Esophagus muscularis mucosa (tissue), 4 donors: ENCODE data around the gene TFPI. TPM values are rescaled to one million over a fixed set of nuclear protein-coding genes. Genes with fewer than 3 reads are reported as not detected.

Source experiments
- DNase-seq: peaks from one replicate; pipeline ENCODE4 v3.0.0-alpha.2; 2017; ENCODE audit errors: extremely low spot score
- H3K27ac ChIP-seq, 4 donors: fragments of 200-600 bp; sonication (generic); replicated peaks in 1 of 4; 1 replicate in 3 of 4; 2 replicates in 1 of 4; pipeline ENCODE4 v1.5.1; 2016 to 2019; ENCODE audit warnings: mild to moderate bottlenecking in 1 of 4
- H3K27me3 ChIP-seq, 4 donors: fragments of 200-600 bp; sonication (generic); one replicate each; pipeline versions ENCODE4 v1.5.1 to v1.6.0; 2016 to 2019
- H3K36me3 ChIP-seq, 4 donors: fragments of 200-600 bp; sonication (generic); one replicate each; pipeline ENCODE4 v1.5.1; 2016 to 2019
- H3K4me1 ChIP-seq, 4 donors: fragments of 200-600 bp; sonication (generic); one replicate each; pipeline ENCODE4 v1.5.1; 2016 to 2019
- H3K4me3 ChIP-seq, 4 donors: fragments of 200-600 bp; sonication (generic); 1 replicate in 2 of 4; 2 replicates in 2 of 4; pipeline ENCODE4 v1.5.1; 2016 to 2019; ENCODE audit warnings: mild to moderate bottlenecking in 4 of 4, moderate library complexity in 1 of 4
- H3K9me3 ChIP-seq, 4 donors: fragments of 200-600 bp; sonication (generic); 1 replicate in 3 of 4; 2 replicates in 1 of 4; pipeline ENCODE4 v1.5.1; 2016 to 2019
- EP300 ChIP-seq: sonication (generic); formaldehyde crosslinking; IDR thresholded peaks from one replicate; pipeline ENCODE4 v1.6.1; 2017; ENCODE audit warnings: antibody characterized with exemption
- POLR2A ChIP-seq: fragments of 450-650 bp; IDR thresholded peaks from one replicate; pipeline ENCODE4 v1.6.1; 2017; ENCODE audit warnings: antibody characterized with exemption, moderate library complexity, mild to moderate bottlenecking, low read depth
- POLR2AphosphoS5 ChIP-seq, 2 donors: sonication (generic); formaldehyde crosslinking; IDR thresholded peaks; one replicate each; pipeline ENCODE4 v1.6.1; 2017; ENCODE audit warnings: antibody characterized with exemption in 2 of 2
- WGBS: methylation state at CpG from one replicate; pipeline ENCODE4 v1.1.5; 2018; 5-methylcytosine and 5-hydroxymethylcytosine counted together
- intact Hi-C: fragments of 100-400 bp; cut with DNase I; formaldehyde crosslinking; loops from one replicate; pipeline ENCODE4 v1.15.1; 2023
- total RNA-seq, 4 donors: library from RNA; depleted of rRNA; stranded (reverse); fragments of >200 nt; gene quantifications; one replicate each; pipeline versions ENCODE4 v1.1.0 to v1.2.1, GENCODE V29; 2016
- TF ChIP-seq, protein P1 (sequence below), 3 experiments: fragments of 200-600 bp in 2 of 3; fragments of 450-650 bp in 1 of 3; sonication (generic) in 2 of 3; IDR thresholded peaks; one replicate each; pipeline ENCODE4 v1.5.1; 2017 to 2019; ENCODE audit warnings: antibody characterized with exemption in 3 of 3, mild to moderate bottlenecking in 2 of 3, moderate library complexity in 1 of 3

TFPI gene
- total RNA-seq, 4 donors from 2014 or later = 57.3 to 93.1 (median 68.2) TPM

DNA sequence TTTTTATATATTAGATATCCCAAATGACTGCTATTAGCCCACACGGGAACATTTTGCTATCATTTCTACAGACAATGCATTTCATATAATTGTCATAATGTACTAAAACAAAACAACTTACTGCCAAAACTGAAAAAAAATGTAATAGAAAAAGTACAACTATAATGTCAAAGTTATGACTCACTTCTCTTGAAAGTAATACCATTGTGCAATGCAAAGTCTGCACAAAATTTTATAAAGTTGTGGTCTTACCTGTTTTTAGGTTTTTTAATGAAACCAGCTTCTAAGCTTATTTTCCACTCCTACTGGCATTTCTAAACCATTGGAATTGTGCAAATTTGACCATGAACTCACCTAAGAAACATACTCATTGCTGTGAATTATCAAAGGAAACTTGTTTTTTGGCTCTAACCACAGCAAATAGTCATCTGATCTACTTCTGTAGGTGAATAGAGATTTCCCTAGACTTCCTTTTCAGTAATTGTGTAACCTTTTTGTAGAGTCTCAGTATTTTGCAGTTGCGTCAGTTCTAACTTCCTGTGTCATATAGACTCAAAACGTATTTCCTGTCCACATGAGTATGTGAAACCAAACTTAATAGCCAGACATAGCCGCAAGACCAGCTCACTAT lies 31.9 kb upstream of the TFPI start:
- intact Hi-C loops = no loop called here
- WGBS = 74% methylated on average over 4 of the region's 4 CpGs

DNA sequence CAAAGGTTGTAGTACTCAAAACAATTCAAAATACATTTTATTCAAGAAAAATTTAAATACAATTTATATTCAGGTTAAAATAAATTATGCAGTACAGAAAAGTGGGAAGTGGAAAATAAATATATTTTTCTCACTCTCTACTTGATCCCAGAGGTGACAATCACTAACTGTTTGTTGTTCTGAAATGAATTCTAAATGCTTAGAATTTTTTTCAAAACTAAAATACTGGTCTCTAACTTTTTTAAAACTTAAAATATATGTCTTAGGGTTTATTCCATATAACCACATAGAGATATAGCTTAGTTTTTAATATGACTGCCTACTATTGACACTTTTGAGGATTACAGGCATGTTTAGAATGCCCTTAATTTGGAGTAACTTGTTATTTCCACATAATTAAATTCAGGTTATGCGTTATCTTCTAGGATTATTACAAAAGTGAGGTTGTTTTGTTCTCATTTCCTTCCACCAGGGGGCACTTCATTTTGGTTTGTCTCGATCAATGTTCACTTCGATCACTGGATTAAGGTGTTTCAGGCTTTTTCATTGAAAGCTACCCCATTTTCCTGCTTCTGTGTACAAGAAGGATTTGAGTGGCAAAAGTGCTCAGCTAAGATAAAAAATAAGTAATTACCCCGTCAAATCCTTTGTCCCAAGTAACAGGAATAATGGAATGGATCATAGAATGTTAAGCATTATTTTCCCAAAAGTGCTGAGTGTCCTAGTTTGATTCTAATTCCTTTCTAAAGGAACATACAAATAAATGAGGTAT lies 27.1 kb upstream of the TFPI start:
- intact Hi-C loops = loop anchor here (2.0 kb wide), 1 partner anchor 81 kb away; no protein-coding TSS in a partner anchor
- peak overlapping the region; percentile 14 to 43 (median 27) for H3K4me3 ChIP-seq
- no peak overlapping the region for H3K27ac ChIP-seq
- no peaks in the 10 kb centered on the region for H3K27me3 ChIP-seq
- DNase-seq = no peak
- no peaks in the 10 kb centered on the region for H3K9me3 ChIP-seq
- H3K4me1 ChIP-seq = peaks cover 6 to 11% (median 8%) of the 10 kb centered on the region in 4 donors
- TF ChIP-seq, protein P1, sequence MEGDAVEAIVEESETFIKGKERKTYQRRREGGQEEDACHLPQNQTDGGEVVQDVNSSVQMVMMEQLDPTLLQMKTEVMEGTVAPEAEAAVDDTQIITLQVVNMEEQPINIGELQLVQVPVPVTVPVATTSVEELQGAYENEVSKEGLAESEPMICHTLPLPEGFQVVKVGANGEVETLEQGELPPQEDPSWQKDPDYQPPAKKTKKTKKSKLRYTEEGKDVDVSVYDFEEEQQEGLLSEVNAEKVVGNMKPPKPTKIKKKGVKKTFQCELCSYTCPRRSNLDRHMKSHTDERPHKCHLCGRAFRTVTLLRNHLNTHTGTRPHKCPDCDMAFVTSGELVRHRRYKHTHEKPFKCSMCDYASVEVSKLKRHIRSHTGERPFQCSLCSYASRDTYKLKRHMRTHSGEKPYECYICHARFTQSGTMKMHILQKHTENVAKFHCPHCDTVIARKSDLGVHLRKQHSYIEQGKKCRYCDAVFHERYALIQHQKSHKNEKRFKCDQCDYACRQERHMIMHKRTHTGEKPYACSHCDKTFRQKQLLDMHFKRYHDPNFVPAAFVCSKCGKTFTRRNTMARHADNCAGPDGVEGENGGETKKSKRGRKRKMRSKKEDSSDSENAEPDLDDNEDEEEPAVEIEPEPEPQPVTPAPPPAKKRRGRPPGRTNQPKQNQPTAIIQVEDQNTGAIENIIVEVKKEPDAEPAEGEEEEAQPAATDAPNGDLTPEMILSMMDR (IDR thresholded peaks at IDR 0.05) = peak; percentile 45 to 69 (median 58)
- TF ChIP-seq EP300 = no peak
- no peaks in the 10 kb centered on the region for H3K36me3 ChIP-seq
- 4% methylated on average over 4 of the region's 4 CpGs for WGBS

More for the DNA sequence above, 31.9 kb upstream of the TFPI start:
- no peaks in the 10 kb centered on the region for H3K27me3 ChIP-seq
- no peak for DNase-seq
- no peaks in the 10 kb centered on the region for H3K9me3 ChIP-seq
- no peaks in the 10 kb centered on the region for H3K36me3 ChIP-seq
- H3K4me3 ChIP-seq = no peak overlapping the region
- H3K27ac ChIP-seq = no peak overlapping the region
- H3K4me1 ChIP-seq = peaks cover 4 to 6% (median 5%) of the 10 kb centered on the region in 4 donors
- TF ChIP-seq, protein P1 (IDR thresholded peaks at IDR 0.05) = no peak
- TF ChIP-seq POLR2AphosphoS5 (IDR thresholded peaks at IDR 0.05) (no peak), POLR2A (no peak), EP300 (no peak)

DNA sequence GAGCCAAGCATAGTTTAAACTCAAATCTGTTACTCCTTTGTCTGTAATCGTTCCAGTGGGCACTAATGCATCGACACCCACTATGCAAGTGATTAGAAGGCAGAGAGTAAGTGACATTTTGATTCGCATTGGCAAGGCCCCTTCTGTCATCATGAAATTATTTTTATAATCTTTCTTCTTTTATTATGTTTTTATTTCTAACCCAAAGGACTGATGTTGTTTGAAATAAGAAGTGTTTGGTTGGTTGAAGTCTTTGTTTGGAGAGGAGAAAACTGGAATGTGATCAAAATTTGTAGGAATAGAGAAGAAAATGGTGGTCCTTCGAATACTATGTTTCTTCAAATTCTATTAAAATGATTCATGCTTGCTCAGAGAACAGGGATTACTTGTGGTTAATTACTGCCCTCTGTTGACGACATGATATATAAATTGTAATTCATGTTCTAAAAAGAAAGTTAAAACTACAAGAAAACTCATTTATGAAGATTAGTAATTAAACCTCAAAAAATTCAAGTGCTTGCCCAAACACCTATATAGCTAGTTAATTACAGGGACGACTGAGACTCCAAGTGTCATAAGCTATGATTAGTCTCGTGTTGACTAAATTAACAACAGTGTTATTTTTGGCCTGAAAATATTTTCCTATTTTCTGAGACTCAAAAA lies 26.4 kb upstream of the TFPI start:
- intact Hi-C loops = loop anchor here (2.0 kb wide), 1 partner anchor 80 kb away; no protein-coding TSS in a partner anchor

DNA sequence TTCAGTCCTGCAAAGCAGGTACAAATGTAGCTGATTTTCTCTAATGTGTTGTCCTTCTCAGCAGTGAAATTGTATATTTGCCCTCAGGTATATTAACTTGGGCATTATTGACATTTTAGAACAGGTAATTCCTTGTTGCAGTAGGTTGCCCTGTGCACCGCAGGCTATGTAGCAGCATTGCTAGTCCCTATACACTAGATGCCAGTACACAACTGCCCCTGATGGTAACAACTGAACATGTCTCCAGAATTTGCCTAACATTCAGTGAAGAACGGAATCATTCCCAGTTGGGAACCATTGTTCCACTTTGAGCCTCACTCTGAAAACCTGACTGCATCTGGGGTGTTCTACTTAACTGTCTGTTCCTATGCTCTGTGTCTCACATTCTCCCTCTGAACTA lies 23.1 kb upstream of the TFPI start:
- H3K27ac ChIP-seq = no peak overlapping the region
- TF ChIP-seq POLR2A (no peak), POLR2AphosphoS5 (IDR thresholded peaks at IDR 0.05) (no peak), EP300 (no peak)
- TF ChIP-seq, protein P1 (IDR thresholded peaks at IDR 0.05) = no peak
- intact Hi-C loops = loop anchor here (5.0 kb wide), 1 partner anchor 715 kb away; no protein-coding TSS in a partner anchor
- no peaks in the 10 kb centered on the region for H3K9me3 ChIP-seq
- no peaks in the 10 kb centered on the region for H3K27me3 ChIP-seq
- 88% methylated on average over 2 of the region's 2 CpGs for WGBS
- DNase-seq = no peak
- peaks cover 6 to 20% (median 19%) of the 10 kb centered on the region in 4 donors for H3K4me1 ChIP-seq
- H3K36me3 ChIP-seq = no peaks in the 10 kb centered on the region
- H3K4me3 ChIP-seq = no peak overlapping the region

More for the DNA sequence above, 26.4 kb upstream of the TFPI start:
- Histone ChIP-seq H3K4me1 (peaks cover 6 to 15% (median 13%) of the 10 kb centered on the region in 4 donors), H3K4me3 (peak overlapping the region; percentile 14 to 43 (median 27)), H3K9me3 (no peaks in the 10 kb centered on the region), H3K27me3 (no peaks in the 10 kb centered on the region), H3K36me3 (no peaks in the 10 kb centered on the region), H3K27ac (no peak overlapping the region)
- TF ChIP-seq POLR2AphosphoS5 (IDR thresholded peaks at IDR 0.05) (no peak), POLR2A (no peak)
- TF ChIP-seq, protein P1 (IDR thresholded peaks at IDR 0.05) = peak; percentile 34 to 42 (median 38)
- 41% methylated on average over 7 of the region's 7 CpGs for WGBS
- no peak for DNase-seq
